CD4-positive, alpha-beta T cell (primary cell): ENCODE data around the gene NCAN. TPM values are rescaled to one million over a fixed set of nuclear protein-coding genes. Genes with fewer than 3 reads are reported as not detected.
"Not testable (repeated sequence)": the region's sequence is repeated elsewhere in the genome, so short reads cannot be mapped to it uniquely, and the experiment has no call there.

ENCODE experiments used
- ATAC-seq: fragments of 200-7000 bp; cut with Tn5 transposase; one replicate; pipeline ENCODE4 v1.10.0; 2022; ENCODE audit warnings: mild to moderate bottlenecking; ENCODE audit not compliant: poor library complexity
- CTCF ChIA-PET: fragments of 350-600 bp; sonication (Branson Sonifier 250); formaldehyde crosslinking; loops from one replicate; lab custom pipeline; 2021; ENCODE audit warnings: antibody characterized with exemption, inconsistent platforms; lab: Charles Lee
- POLR2A ChIA-PET: fragments of 350-600 bp; sonication (Branson Sonifier 250); formaldehyde crosslinking; loops from one replicate; lab custom pipeline; 2021; ENCODE audit warnings: antibody characterized with exemption, inconsistent platforms; lab: Charles Lee
- DNase-seq, 14 experiments: peaks; one replicate each; pipeline ENCODE4 v3.0.0-alpha.2; 2013 to 2020; ENCODE audit warnings: mixed read lengths in 2 of 14
- H3K27ac ChIP-seq, 2 donors: one replicate each; pipeline versions ENCODE4 v1.5.1 to v1.7.0; 2013; ENCODE audit warnings: low read length in 2 of 2, low read depth in 1 of 2, mild to moderate bottlenecking in 1 of 2
- H3K27me3 ChIP-seq, 2 experiments: 1 replicate in 1 of 2; 2 replicates in 1 of 2; pipeline versions ENCODE4 v1.6.1 to v1.7.0; 2013; ENCODE audit warnings: low read length in 2 of 2, control low read depth in 1 of 2, mild to moderate bottlenecking in 1 of 2, moderate library complexity in 1 of 2; ENCODE audit not compliant: insufficient read depth in 2 of 2, control insufficient read depth in 1 of 2
- H3K36me3 ChIP-seq: one replicate; pipeline ENCODE4 v1.6.1; 2013; ENCODE audit warnings: low read length, control low read depth; ENCODE audit not compliant: insufficient read depth
- H3K4me1 ChIP-seq: one replicate; pipeline ENCODE4 v1.6.1; 2013; ENCODE audit warnings: low read length, control low read depth; ENCODE audit not compliant: insufficient read depth
- H3K4me3 ChIP-seq: one replicate; pipeline ENCODE4 v1.5.1; 2013; ENCODE audit warnings: mild to moderate bottlenecking, low read length, moderate library complexity
- H3K9me3 ChIP-seq, 2 experiments: 1 replicate in 1 of 2; 2 replicates in 1 of 2; pipeline versions ENCODE4 v1.6.1 to v1.7.0; 2013; ENCODE audit warnings: low read length in 2 of 2, mild to moderate bottlenecking in 2 of 2, control low read depth in 1 of 2, moderate library complexity in 1 of 2; ENCODE audit not compliant: control insufficient read depth in 1 of 2, insufficient read depth in 1 of 2
- H3K27ac Mint-ChIP-seq: one replicate; pipeline ENCODE4 v1.8.0; 2020; ENCODE audit warnings: mixed read lengths
- H3K27me3 Mint-ChIP-seq: one replicate; pipeline ENCODE4 v1.8.0; 2021; ENCODE audit warnings: mixed read lengths
- H3K36me3 Mint-ChIP-seq: one replicate; pipeline ENCODE4 v1.8.0; 2021; ENCODE audit warnings: low read depth, mixed read lengths
- H3K4me1 Mint-ChIP-seq: one replicate; pipeline ENCODE4 v1.8.0; 2021; ENCODE audit warnings: low read depth, mixed read lengths
- H3K4me3 Mint-ChIP-seq: one replicate; pipeline ENCODE4 v1.8.0; 2020; ENCODE audit warnings: mild to moderate bottlenecking, mixed read lengths
- H3K9me3 Mint-ChIP-seq: one replicate; pipeline ENCODE4 v1.8.0; 2020; ENCODE audit warnings: mixed read lengths
- CTCF ChIP-seq: fragments of 200-600 bp; IDR thresholded peaks from one replicate; pipeline ENCODE4 v1.8.0; 2022; ENCODE audit warnings: antibody characterized with exemption, mild to moderate bottlenecking
- intact Hi-C, 2 experiments: fragments of 100-400 bp; cut with DNase I in 1 of 2; cut with micrococcal nuclease in 1 of 2; formaldehyde crosslinking; loops; one replicate each; pipeline versions ENCODE4 v1.15.1 to v1.9.0; 2023 to 2025; cut with DNase I, micrococcal nuclease
- total RNA-seq, 174 experiments: library from RNA in 2 of 174; stranded (reverse) in 2 of 174; gene quantifications; one replicate each; pipeline ENCODE4 v1.2.3 and lab custom pipeline; 2021 to 2026

The NCAN gene
- total RNA-seq, 2 experiments from 2014 or later = not detected

- Histone ChIP-seq H3K4me1 (no peaks in the 10 kb centered on the region), H3K27me3 (peaks cover 4 to 13% of the 10 kb centered on the region in 2 experiments), H3K4me3 (no peak overlapping the region), H3K9me3 (no peaks in the 10 kb centered on the region), H3K36me3 (no peaks in the 10 kb centered on the region), H3K27ac (no peak overlapping the region)
- Mint-ChIP-seq H3K27ac (no peak overlapping the region), H3K4me3 (no peak overlapping the region), H3K36me3 (no peaks in the 10 kb centered on the region), H3K9me3 (no peaks in the 10 kb centered on the region), H3K4me1 (no peaks in the 10 kb centered on the region), H3K27me3 (peaks cover 48% of the 10 kb centered on the region)
- DNase-seq = no peak
- ATAC-seq = no peak
- ChIA-PET CTCF (no interaction called here), POLR2A (no interaction called here)
- no peak for TF ChIP-seq CTCF
- intact Hi-C loops = no loop called here
Measured at GRCh38 chr19:19250196-19250801, 38.5 kb downstream of the NCAN start.

GRCh38 chr19:19253409-19253808, 41.7 kb downstream of the NCAN start:
- H3K27ac Mint-ChIP-seq, H3K27ac ChIP-seq, H3K36me3 ChIP-seq, H3K4me3 Mint-ChIP-seq, ATAC-seq, H3K9me3 Mint-ChIP-seq, H3K4me1 ChIP-seq, intact Hi-C loops, CTCF ChIA-PET, H3K4me1 Mint-ChIP-seq, POLR2A ChIA-PET, H3K4me3 ChIP-seq, H3K9me3 ChIP-seq, H3K36me3 Mint-ChIP-seq, DNase-seq: not testable (repeated sequence)
- peaks cover 69% of the 10 kb centered on the region for H3K27me3 Mint-ChIP-seq
- peaks cover 7 to 27% of the 10 kb centered on the region in 2 experiments for H3K27me3 ChIP-seq

- Histone ChIP-seq H3K27ac (no peak overlapping the region), H3K36me3 (no peaks in the 10 kb centered on the region), H3K27me3 (peaks cover 21 to 34% of the 10 kb centered on the region in 2 experiments), H3K9me3 (peaks cover 0 to 16% of the 10 kb centered on the region in 2 experiments), H3K4me1 (peaks cover 7% of the 10 kb centered on the region), H3K4me3 (no peak overlapping the region)
- POLR2A ChIA-PET = no interaction called here
- TF ChIP-seq CTCF = no peak
- ATAC-seq (no peak), DNase-seq (no peak)
- no peak overlapping the region for H3K4me3 Mint-ChIP-seq
- peaks cover 71% of the 10 kb centered on the region for H3K27me3 Mint-ChIP-seq
- H3K9me3 Mint-ChIP-seq = no peaks in the 10 kb centered on the region
- intact Hi-C loops = no loop called here
- H3K4me1 Mint-ChIP-seq = no peaks in the 10 kb centered on the region
- CTCF ChIA-PET = no interaction called here
- H3K27ac Mint-ChIP-seq = no peak overlapping the region
- no peaks in the 10 kb centered on the region for H3K36me3 Mint-ChIP-seq
Measured at GRCh38 chr19:19256072-19256969, 44.6 kb downstream of the NCAN start.
